ENCODE results near the gene SHC3.

GRCh38 chr9:89139455-89139854 is 39.2 kb downstream of the SHC3 start:
- no peak for TF ChIP-seq CTCF (IDR thresholded peaks at IDR 0.05)
- TF ChIP-seq ZFX (IDR thresholded peaks at IDR 0.05; ENCODE audit: borderline replicate concordance): no peak

Measured in 22Rv1 (cell line).